Stimulated activated CD4-positive, alpha-beta T cell treated with anti-CD3 and anti-CD28 coated beads, Interleukin-1b, Interleukin-23, amount 100 ng/mL, for 24 hours (primary cell): ENCODE data around the gene PRKAR2A.
"Not testable (repeated sequence)": the region's sequence is repeated elsewhere in the genome, so short reads cannot be mapped to it uniquely, and the experiment has no call there.

ENCODE experiments used
- DNase-seq, 4 experiments: peaks; one replicate each; pipeline ENCODE4 v3.0.0-alpha.2; 2020; ENCODE audit warnings: low read depth in 4 of 4, low spot score in 1 of 4

Gene PRKAR2A

DNA sequence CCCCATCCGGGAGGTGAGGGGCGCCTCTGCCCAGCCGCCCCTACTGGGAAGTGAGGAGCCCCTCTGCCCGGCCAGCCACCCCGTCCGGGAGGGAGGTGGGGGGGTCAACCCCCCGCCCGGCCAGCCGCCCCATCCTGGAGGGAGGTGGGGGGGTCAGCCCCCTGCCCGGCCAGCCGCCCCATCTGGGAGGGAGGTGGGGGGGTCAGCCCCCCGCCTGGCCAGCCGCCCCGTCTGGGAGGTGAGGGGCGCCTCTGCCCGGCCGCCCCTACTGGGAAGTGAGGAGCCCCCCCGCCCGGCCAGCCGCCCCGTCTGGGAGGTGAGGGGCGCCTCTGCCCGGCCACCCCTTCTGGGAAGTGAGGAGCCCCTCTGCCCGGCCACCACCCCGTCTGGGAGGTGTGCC is 113.1 kb downstream of the PRKAR2A start:
- DNase-seq, result not testable (repeated sequence)

DNA sequence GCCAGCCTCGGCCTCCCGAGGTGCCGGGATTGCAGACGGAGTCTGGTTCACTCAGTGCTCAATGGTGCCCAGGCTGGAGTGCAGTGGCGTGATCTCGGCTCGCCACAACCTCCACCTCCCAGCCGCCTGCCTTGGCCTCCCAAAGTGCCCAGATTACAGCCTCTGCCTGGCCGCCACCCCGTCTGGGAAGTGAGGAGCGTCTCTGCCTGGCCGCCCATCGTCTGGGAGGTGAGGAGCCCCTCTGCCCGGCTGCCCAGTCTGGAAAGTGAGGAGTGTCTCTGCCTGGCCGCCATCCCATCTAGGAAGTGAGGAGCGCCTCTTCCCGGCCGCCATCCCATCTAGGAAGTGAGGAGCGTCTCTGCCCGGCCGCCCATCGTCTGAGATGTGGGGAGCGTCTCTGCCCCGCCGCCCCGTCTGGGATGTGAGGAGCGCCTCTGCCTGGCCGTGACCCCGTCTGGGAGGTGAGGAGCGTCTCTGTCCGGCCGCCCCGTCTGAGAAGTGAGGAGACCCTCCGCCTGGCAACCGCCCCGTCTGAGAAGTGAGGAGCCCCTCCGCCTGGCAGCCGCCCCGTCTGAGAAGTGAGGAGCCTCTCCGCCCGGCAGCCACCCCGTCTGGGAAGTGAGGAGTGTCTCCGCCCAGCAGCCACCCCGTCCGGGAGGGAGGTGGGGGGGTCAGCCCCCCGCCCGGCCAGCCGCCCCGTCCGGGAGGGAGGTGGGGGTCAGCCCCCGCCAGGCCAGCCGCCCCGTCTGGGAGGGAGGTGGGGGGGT is 113.7 kb downstream of the PRKAR2A start:
- not testable (repeated sequence) for DNase-seq

DNA sequence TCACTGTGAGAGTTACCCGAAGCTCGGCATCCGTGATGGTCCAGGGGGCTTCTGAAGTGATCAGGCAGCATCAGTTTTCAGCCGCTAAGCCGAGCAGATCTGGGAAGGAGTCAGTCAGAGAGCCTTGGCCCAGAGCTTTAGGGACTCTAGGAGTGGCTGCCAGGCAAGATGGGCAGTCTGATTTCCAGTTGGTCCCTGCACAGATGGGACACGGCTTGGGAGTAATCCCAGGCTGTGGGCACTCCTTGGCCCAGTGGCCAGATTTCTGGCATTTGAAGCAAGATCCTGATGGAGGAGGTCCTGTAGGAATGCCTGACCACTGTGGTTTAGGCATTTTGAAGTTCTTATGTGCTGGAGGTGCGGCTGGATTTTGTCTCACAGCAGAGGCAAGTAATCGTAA is 120.2 kb downstream of the PRKAR2A start:
- no peak for DNase-seq

DNA sequence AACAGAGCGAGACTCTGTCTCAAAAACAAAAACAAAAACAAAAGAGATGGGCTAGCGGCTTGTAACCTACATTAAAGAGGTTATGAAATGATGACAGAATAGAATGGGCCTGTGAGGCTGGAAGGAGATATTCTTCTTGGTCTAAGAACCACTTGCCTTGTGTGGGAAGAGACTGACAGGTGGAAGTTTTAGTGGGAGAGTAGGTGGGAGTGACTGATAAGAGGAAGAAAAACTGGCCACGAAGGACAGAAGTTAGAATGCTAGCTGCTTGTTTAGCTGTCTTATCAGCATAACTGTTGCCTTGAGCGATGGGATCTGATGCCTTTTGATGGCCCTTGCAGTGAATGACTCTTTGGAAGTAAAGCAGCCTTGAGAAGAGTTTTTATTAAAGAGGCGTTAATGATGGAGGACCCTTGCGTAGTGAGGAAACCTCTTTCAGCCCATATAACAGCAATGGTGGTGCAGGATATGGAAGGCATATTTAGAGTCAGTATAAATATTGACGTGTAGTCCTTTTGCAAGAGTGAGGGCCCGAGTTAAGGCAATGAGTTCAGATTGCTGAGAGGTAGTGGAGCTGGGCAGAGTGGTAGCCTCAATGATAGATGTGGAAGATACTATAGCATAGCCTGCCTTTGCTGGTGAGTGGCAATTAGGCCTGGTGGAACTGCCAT is 122.4 kb downstream of the PRKAR2A start:
- DNase-seq, result not testable (repeated sequence)

DNA sequence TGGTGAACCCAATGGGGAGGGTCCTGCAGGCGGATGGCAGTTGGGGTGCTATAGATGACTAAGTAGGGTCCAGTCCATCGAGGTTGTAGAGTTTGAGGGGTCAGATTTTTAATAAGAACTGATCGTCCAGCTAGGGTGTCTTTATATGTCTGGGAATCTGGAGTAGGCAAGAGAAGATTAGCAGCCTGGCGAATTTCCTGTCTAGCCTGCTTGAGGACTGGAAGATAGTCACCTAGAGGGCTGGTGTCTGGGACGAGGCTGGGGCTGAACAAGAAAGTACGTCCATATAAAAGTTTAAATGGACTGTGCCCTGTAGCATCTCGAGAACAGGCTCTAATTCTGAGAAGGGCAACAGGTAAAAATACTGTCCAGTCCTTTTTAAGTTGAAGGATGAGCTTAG is 123.9 kb downstream of the PRKAR2A start:
- DNase-seq, result no peak

- DNase-seq, result not testable (repeated sequence)
Observed at GRCh38 chr3:48723293-48723692, 124.4 kb downstream of the PRKAR2A start.

- DNase-seq, result peak; percentile 97 to 99 (median 98)
Observed at GRCh38 chr3:48716982-48717746, 130.5 kb downstream of the PRKAR2A start, which contains the start of gene IP6K2. TSS of gene IP6K2 (minus strand) at chr3:48717221. CDS start at chr3:48695291, 21,930 bp downstream.

- DNase-seq, result no peak
Observed at GRCh38 chr3:48716508-48716981, 131.1 kb downstream of the PRKAR2A start.

DNA sequence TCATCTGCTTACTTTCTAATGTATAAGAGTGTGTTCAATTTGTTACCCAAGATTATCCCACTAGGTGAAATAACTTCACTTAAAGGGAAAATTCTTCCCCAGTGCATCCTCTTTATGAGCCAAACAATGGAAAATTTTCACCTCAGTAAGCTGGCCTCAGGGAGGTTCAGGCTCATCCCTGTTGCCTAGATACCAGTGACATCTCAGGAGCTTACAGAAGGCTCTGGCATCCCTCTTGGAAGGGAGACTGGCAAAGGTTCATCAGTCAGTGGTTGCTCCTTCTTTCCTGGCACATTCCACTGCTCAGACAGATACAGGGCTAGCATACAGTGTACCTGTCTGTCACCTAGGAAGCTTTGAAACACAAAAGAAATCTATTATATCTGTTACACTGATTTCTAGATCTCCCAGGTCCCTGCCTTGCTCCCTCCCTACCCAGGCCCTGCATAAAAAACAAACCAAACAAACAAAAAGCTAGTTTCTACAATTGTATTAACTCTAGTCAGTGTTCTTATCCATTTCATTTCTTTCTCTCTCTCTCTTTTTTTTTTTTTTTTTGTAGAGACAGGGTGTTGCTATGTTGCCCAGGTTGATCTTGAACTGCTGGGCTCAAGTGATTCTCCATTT is 132.4 kb downstream of the PRKAR2A start:
- no peak for DNase-seq

DNA sequence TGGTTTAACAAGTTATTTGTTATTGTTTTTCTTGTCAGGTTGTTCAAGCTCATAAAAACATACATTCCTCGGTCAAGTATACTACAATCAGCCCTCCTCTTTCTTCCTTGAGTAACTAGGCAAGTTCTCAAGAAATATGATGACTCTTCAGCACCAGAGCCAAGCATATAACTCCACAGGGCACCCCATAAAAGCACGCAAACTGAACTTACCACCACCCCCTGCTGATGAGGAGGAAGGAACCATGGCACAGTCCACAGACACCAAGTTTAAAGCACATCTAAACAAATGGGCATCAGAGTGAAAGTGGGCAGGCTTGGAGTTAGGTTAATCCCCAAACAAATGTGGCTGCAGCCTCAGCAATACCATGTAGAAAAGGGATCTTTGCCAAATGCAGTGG is 135.9 kb downstream of the PRKAR2A start:
- no peak for DNase-seq

DNA sequence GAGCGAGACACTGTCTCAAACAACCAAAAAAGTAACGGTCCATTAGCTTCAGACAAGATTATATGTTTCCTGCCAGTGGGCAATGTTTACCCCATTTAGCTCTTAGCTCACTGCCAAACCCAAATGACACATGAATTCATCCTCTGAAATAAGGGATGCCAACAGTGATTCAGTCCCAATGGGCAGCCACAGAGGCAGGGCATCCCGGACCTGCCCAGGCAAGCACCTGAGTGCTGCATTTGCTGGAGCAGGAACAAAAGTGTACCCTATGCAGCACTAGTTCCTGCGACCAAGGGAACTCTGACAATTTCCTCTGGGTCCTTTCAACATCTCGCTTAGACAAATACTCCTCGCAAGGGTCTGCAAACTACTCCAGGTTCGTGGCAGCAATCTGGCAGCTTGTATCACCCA is 138.6 kb downstream of the PRKAR2A start:
- no peak for DNase-seq

DNA sequence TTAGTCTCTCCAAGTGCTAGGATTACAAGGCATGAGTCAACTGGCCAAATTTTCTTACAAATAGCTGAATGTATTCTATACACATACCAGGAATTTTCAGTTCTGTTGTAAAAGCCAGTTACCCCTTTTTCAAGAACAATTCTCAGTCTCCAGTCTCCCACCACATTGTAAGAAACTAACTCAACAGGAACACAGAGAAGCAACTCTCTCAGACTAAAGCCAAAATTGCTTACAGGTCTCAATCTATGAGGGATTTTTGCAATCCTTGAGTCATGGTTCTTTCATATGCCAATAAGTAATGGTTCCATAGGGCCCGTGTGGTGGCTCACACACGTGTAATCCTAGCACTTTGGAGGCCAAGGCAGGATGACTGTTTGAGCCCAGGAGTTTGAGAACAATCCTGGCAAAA is 139.2 kb downstream of the PRKAR2A start:
- no peak for DNase-seq

DNA sequence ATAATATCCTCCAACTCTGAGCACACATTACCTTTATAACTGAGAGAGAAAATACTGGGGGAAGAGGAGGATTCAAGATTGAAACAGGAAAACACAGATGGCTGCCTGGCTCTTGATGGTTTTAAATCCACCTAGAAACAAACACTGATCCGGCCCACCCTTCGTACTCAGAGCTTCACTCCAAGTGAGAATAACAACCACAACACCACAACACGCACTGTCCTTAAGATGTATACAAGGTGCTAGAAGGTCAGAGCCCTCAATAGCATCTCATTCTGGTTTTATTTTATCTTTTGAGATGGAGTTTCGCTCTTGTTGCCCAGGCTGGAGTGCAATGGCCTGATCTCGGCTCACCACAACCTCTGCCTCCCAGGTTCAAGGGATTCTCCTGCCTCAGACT is 140.5 kb downstream of the PRKAR2A start:
- DNase-seq, result no peak

DNA sequence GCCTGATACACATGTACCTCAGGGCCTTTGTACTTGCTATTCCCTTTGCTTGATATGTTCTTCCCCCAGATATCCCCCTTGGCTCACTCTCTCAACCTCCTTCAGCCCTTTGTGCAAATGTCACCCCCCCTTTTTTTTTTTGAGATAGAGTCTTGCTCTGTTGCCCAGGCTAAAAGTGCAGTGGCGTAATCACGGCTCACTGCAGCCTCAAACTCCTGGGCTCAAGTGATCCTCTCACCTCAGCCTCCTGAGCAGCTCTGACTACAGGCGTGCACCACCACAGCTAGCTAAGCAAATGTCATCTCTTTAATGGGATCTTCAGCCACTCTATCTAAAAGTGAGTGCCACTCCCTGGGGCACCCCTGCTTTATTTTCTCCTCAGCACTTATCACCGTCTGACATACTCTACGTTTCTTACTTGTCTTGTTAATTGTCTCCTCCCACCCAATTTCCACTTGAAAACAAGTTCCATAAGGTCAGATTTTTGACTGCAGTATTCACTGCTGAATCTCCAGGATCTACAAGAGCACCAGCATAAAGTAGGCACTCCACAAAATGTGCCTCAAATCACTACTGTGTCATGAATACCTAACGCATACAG is 145.3 kb downstream of the PRKAR2A start:
- DNase-seq, result no peak

GRCh38 chr3:48700731-48701405 is 146.8 kb downstream of the PRKAR2A start:
- DNase-seq, result no peak

GRCh38 chr3:48698891-48699290 is 148.8 kb downstream of the PRKAR2A start:
- DNase-seq, result no peak

- no peak for DNase-seq
Observed at GRCh38 chr3:48697952-48698351, 149.7 kb downstream of the PRKAR2A start.

GRCh38 chr3:48696601-48697000 is 151.1 kb downstream of the PRKAR2A start:
- no peak for DNase-seq
